CD8-positive, alpha-beta memory T cell (primary cell): Measurements from ENCODE around the gene SYT13. TPM values are rescaled to one million over a fixed set of nuclear protein-coding genes. Genes with fewer than 3 reads are reported as not detected.

Source experiments
- CTCF ChIA-PET: fragments of 350-600 bp; sonication (Branson Sonifier 250); formaldehyde crosslinking; loops from one replicate; lab custom pipeline; 2021; ENCODE audit warnings: antibody characterized with exemption; lab: Charles Lee
- POLR2A ChIA-PET: fragments of 350-600 bp; sonication (Branson Sonifier 250); formaldehyde crosslinking; loops from one replicate; lab custom pipeline; 2021; ENCODE audit warnings: antibody characterized with exemption; lab: Charles Lee
- DNase-seq, 5 donors: peaks; one replicate each; pipeline versions ENCODE4 v3.0.0 to v3.0.0-alpha.2; 2020 to 2022; ENCODE audit warnings: mixed read lengths in 1 of 5
- H3K27ac ChIP-seq: one replicate; pipeline ENCODE4 v1.7.0; 2013; ENCODE audit warnings: low read depth, mild to moderate bottlenecking, low read length, moderate library complexity
- H3K27me3 ChIP-seq: 2 replicates; pipeline ENCODE4 v1.7.0; 2013; ENCODE audit warnings: low read length, mild to moderate bottlenecking; ENCODE audit not compliant: insufficient read depth, poor library complexity, severe bottlenecking
- H3K36me3 ChIP-seq: 2 replicates; pipeline ENCODE4 v1.7.0; 2013; ENCODE audit warnings: mild to moderate bottlenecking, low read length, moderate library complexity; ENCODE audit not compliant: insufficient read depth
- H3K4me1 ChIP-seq: 2 replicates; pipeline ENCODE4 v1.7.0; 2013; ENCODE audit warnings: mild to moderate bottlenecking, low read length, moderate library complexity; ENCODE audit not compliant: insufficient read depth
- H3K4me3 ChIP-seq: 2 replicates; pipeline ENCODE4 v1.7.0; 2013; ENCODE audit warnings: mild to moderate bottlenecking, low read length
- H3K9me3 ChIP-seq: 2 replicates; pipeline ENCODE4 v1.7.0; 2013; ENCODE audit warnings: mild to moderate bottlenecking, low read length
- H3K27ac Mint-ChIP-seq, 8 donors: one replicate each; pipeline ENCODE4 v1.8.0; 2020 to 2021; ENCODE audit warnings: mixed read lengths in 8 of 8, mild to moderate bottlenecking in 6 of 8, inconsistent platforms in 3 of 8, moderate library complexity in 3 of 8
- H3K27me3 Mint-ChIP-seq, 2 donors: one replicate each; pipeline ENCODE4 v1.8.0; 2020 to 2021; ENCODE audit warnings: mixed read lengths in 2 of 2, mild to moderate bottlenecking in 1 of 2, moderate library complexity in 1 of 2
- H3K36me3 Mint-ChIP-seq, 3 donors: one replicate each; pipeline ENCODE4 v1.8.0; 2020 to 2021; ENCODE audit warnings: mixed read lengths in 3 of 3, inconsistent platforms in 1 of 3, mild to moderate bottlenecking in 1 of 3
- H3K4me1 Mint-ChIP-seq, 3 donors: one replicate each; pipeline ENCODE4 v1.8.0; 2020 to 2021; ENCODE audit warnings: mixed read lengths in 3 of 3, inconsistent platforms in 1 of 3, mild to moderate bottlenecking in 1 of 3
- H3K4me3 Mint-ChIP-seq, 7 donors: one replicate each; pipeline ENCODE4 v1.8.0; 2020 to 2021; ENCODE audit warnings: mixed read lengths in 7 of 7, mild to moderate bottlenecking in 6 of 7, moderate library complexity in 4 of 7, inconsistent platforms in 2 of 7
- H3K9me3 Mint-ChIP-seq, 5 donors: one replicate each; pipeline ENCODE4 v1.8.0; 2020 to 2022; ENCODE audit warnings: mixed read lengths in 5 of 5, mild to moderate bottlenecking in 3 of 5, moderate library complexity in 2 of 5, inconsistent platforms in 1 of 5
- polyA plus RNA-seq: library from polyadenylated mRNA; unstranded; fragments of 300-500 nt; fragmentation: Illumina TruSeq; gene quantifications from one replicate; pipeline ENCODE4 v1.2.3, GENCODE V29; 2021
- total RNA-seq, 2 experiments: library from RNA; stranded (reverse); gene quantifications; one replicate each; pipeline ENCODE4 v1.2.3, GENCODE V29; 2021

The SYT13 gene
- not detected for total RNA-seq
- not detected for polyA plus RNA-seq

- H3K27ac Mint-ChIP-seq: no peak within 1 kb of the TSS
- Histone ChIP-seq H3K4me1 (no peaks in the 10 kb centered on the region), H3K27ac (no peak within 1 kb of the TSS), H3K4me3 (no peak within 1 kb of the TSS), H3K9me3 (no peaks in the 10 kb centered on the region), H3K36me3 (no peaks in the 10 kb centered on the region), H3K27me3 (peaks cover 30% of the 10 kb centered on the region)
- ChIA-PET POLR2A (no interaction called here), CTCF (interaction anchor here (3.4 kb wide), 1 partner anchor 176 kb away, joined by 14 read pairs; no protein-coding TSS in a partner anchor)
- no peaks in the 10 kb centered on the region for H3K9me3 Mint-ChIP-seq
- H3K27me3 Mint-ChIP-seq: peaks cover 38 to 81% of the 10 kb centered on the region in 2 donors
- H3K4me1 Mint-ChIP-seq: no peaks in the 10 kb centered on the region
- no peak for DNase-seq
- H3K36me3 Mint-ChIP-seq: no peaks in the 10 kb centered on the region
- H3K4me3 Mint-ChIP-seq: peak within 1 kb of the TSS in 3 of 7 donors; percentile 10 to 65 (median 42)
Observed at GRCh38 chr11:45285930-45286632, at the start of gene SYT13. Gene SYT13, minus strand, starts transcription at chr11:45286341. Its CDS starts 134 bp downstream, at chr11:45286207.

- no peaks in the 10 kb centered on the region for H3K36me3 ChIP-seq
- no peaks in the 10 kb centered on the region for H3K9me3 Mint-ChIP-seq
- H3K36me3 Mint-ChIP-seq: no peaks in the 10 kb centered on the region
- no peak overlapping the region for H3K27ac Mint-ChIP-seq
- ChIA-PET POLR2A (no interaction called here), CTCF (interaction anchor here (1.0 to 7.8 kb wide), 5 partner anchors 18 to 407 kb away, joined by 3 to 92 read pairs (median 4); no protein-coding TSS in a partner anchor)
- H3K9me3 ChIP-seq: no peaks in the 10 kb centered on the region
- no peak overlapping the region for H3K4me3 Mint-ChIP-seq
- H3K27me3 ChIP-seq: no peaks in the 10 kb centered on the region
- peaks cover 10 to 14% (median 11%) of the 10 kb centered on the region in 3 donors for H3K4me1 Mint-ChIP-seq
- no peak overlapping the region for H3K4me3 ChIP-seq
- DNase-seq: no peak
- peaks cover 18 to 26% of the 10 kb centered on the region in 2 donors for H3K27me3 Mint-ChIP-seq
- H3K27ac ChIP-seq: no peak overlapping the region
- H3K4me1 ChIP-seq: peaks cover 4% of the 10 kb centered on the region
Observed at GRCh38 chr11:45335434-45335833, 49.3 kb upstream of the SYT13 start.

GRCh38 chr11:45334836-45335235 lies 48.7 kb upstream of the SYT13 start:
- H3K27me3 Mint-ChIP-seq: peaks cover 19 to 26% of the 10 kb centered on the region in 2 donors
- H3K4me1 Mint-ChIP-seq: peaks cover 4 to 8% (median 6%) of the 10 kb centered on the region in 3 donors
- H3K4me3 ChIP-seq: no peak overlapping the region
- no peak overlapping the region for H3K27ac Mint-ChIP-seq
- H3K4me3 Mint-ChIP-seq: no peak overlapping the region
- H3K36me3 Mint-ChIP-seq: no peaks in the 10 kb centered on the region
- POLR2A ChIA-PET: no interaction called here
- no peaks in the 10 kb centered on the region for H3K9me3 ChIP-seq
- H3K27ac ChIP-seq: no peak overlapping the region
- no peaks in the 10 kb centered on the region for H3K9me3 Mint-ChIP-seq
- no peaks in the 10 kb centered on the region for H3K36me3 ChIP-seq
- H3K4me1 ChIP-seq: peaks cover 3% of the 10 kb centered on the region
- CTCF ChIA-PET: interaction anchor here (1.0 to 7.8 kb wide), 4 partner anchors 18 to 407 kb away, joined by 3 to 92 read pairs (median 4); no protein-coding TSS in a partner anchor
- no peaks in the 10 kb centered on the region for H3K27me3 ChIP-seq
- DNase-seq: no peak

GRCh38 chr11:45334410-45334809 lies 48.3 kb upstream of the SYT13 start:
- peaks cover 19 to 28% of the 10 kb centered on the region in 2 donors for H3K27me3 Mint-ChIP-seq
- Histone ChIP-seq H3K27ac (no peak overlapping the region), H3K9me3 (no peaks in the 10 kb centered on the region), H3K27me3 (no peaks in the 10 kb centered on the region), H3K4me1 (no peaks in the 10 kb centered on the region), H3K4me3 (no peak overlapping the region), H3K36me3 (no peaks in the 10 kb centered on the region)
- DNase-seq: no peak
- no peaks in the 10 kb centered on the region for H3K9me3 Mint-ChIP-seq
- H3K36me3 Mint-ChIP-seq: no peaks in the 10 kb centered on the region
- H3K4me3 Mint-ChIP-seq: no peak overlapping the region
- POLR2A ChIA-PET: no interaction called here
- no peak overlapping the region for H3K27ac Mint-ChIP-seq
- H3K4me1 Mint-ChIP-seq: peaks cover under 1 to 4% (median 2%) of the 10 kb centered on the region in 3 donors
- CTCF ChIA-PET: interaction anchor here (1.5 to 7.8 kb wide), 2 partner anchors 225 to 406 kb away, joined by 4 to 92 read pairs; no protein-coding TSS in a partner anchor

- Histone ChIP-seq H3K9me3 (no peaks in the 10 kb centered on the region), H3K4me1 (no peaks in the 10 kb centered on the region), H3K27me3 (no peaks in the 10 kb centered on the region), H3K4me3 (no peak overlapping the region), H3K36me3 (no peaks in the 10 kb centered on the region), H3K27ac (no peak overlapping the region)
- DNase-seq: no peak
- Mint-ChIP-seq H3K4me3 (no peak overlapping the region), H3K9me3 (no peaks in the 10 kb centered on the region), H3K27ac (no peak overlapping the region), H3K4me1 (peaks cover 0 to 3% (median 0%) of the 10 kb centered on the region in 3 donors), H3K27me3 (peaks cover 20 to 29% of the 10 kb centered on the region in 2 donors), H3K36me3 (no peaks in the 10 kb centered on the region)
- ChIA-PET CTCF (interaction anchor here (0.8 to 7.8 kb wide), 9 partner anchors 10 to 801 kb away, joined by 3 to 92 read pairs (median 4); no protein-coding TSS in a partner anchor), POLR2A (no interaction called here)
Observed at GRCh38 chr11:45333001-45333971, 47.1 kb upstream of the SYT13 start.

GRCh38 chr11:45332276-45332934 lies 46.3 kb upstream of the SYT13 start:
- Mint-ChIP-seq H3K27me3 (peaks cover 21 to 35% of the 10 kb centered on the region in 2 donors), H3K4me3 (no peak overlapping the region), H3K36me3 (no peaks in the 10 kb centered on the region), H3K27ac (no peak overlapping the region), H3K4me1 (peaks cover 0 to 3% (median 0%) of the 10 kb centered on the region in 3 donors), H3K9me3 (peaks cover 0 to 2% (median 0%) of the 10 kb centered on the region in 5 donors)
- ChIA-PET POLR2A (no interaction called here), CTCF (interaction anchor here (1.0 to 7.8 kb wide), 12 partner anchors 8 to 801 kb away, joined by 3 to 92 read pairs (median 4); no protein-coding TSS in a partner anchor)
- DNase-seq: peak in 3 of 5 donors; percentile 14 to 23 (median 22)
- H3K27me3 ChIP-seq: no peaks in the 10 kb centered on the region
- no peaks in the 10 kb centered on the region for H3K4me1 ChIP-seq
- H3K9me3 ChIP-seq: no peaks in the 10 kb centered on the region
- H3K4me3 ChIP-seq: no peak overlapping the region
- H3K36me3 ChIP-seq: no peaks in the 10 kb centered on the region
- no peak overlapping the region for H3K27ac ChIP-seq

- ChIA-PET CTCF (interaction anchor here (1.0 to 7.8 kb wide), 11 partner anchors 8 to 405 kb away, joined by 3 to 92 read pairs (median 5); no protein-coding TSS in a partner anchor), POLR2A (no interaction called here)
- Mint-ChIP-seq H3K4me1 (peaks cover 0 to 3% (median 0%) of the 10 kb centered on the region in 3 donors), H3K27ac (no peak overlapping the region), H3K27me3 (peaks cover 24 to 41% of the 10 kb centered on the region in 2 donors), H3K36me3 (no peaks in the 10 kb centered on the region), H3K9me3 (peaks cover 0 to 7% (median 3%) of the 10 kb centered on the region in 5 donors), H3K4me3 (no peak overlapping the region)
- H3K27ac ChIP-seq: no peak overlapping the region
- H3K9me3 ChIP-seq: no peaks in the 10 kb centered on the region
- no peak for DNase-seq
- no peaks in the 10 kb centered on the region for H3K36me3 ChIP-seq
- H3K4me3 ChIP-seq: no peak overlapping the region
- H3K4me1 ChIP-seq: no peaks in the 10 kb centered on the region
- H3K27me3 ChIP-seq: no peaks in the 10 kb centered on the region
Observed at GRCh38 chr11:45331839-45332238, 45.7 kb upstream of the SYT13 start.
